Endothelial cell of umbilical vein (primary cell): ENCODE data around the gene PTH1R. TPM values are rescaled to one million over a fixed set of nuclear protein-coding genes. Genes with fewer than 3 reads are reported as not detected.
A peak's percentile ranks its signal among the peaks of the same experiment; 100 is the strongest.

Source experiments
- BruUV-seq: library from RNA; stranded (reverse); fragments of 400-500 nt; replicated peaks from 2 replicates; lab custom pipeline; 2021; lab: Mats Ljungman, UMichigan
- CTCF ChIA-PET: fragments of 300-600, 350-600 bp; sonication (Branson Sonifier 250); formaldehyde crosslinking; loops from one replicate; lab custom pipeline; 2021; ENCODE audit warnings: antibody characterized with exemption, inconsistent platforms; lab: Charles Lee
- POLR2A ChIA-PET: fragments of 300-600, 350-600 bp; sonication (Branson Sonifier 250); formaldehyde crosslinking; loops from one replicate; lab custom pipeline; 2021; ENCODE audit warnings: antibody characterized with exemption, inconsistent platforms; lab: Charles Lee
- DNase-seq: peaks from one replicate; pipeline ENCODE4 v3.0.0-alpha.2; 2011; ENCODE audit warnings: low read depth, low spot score
- FAIRE-seq: peaks from 2 replicates; lab custom pipeline; 2011; peaks lifted over from hg19 to GRCh38; lab: Jason Lieb, UNC
- H2AFZ ChIP-seq: 2 replicates; pipeline ENCODE4 v1.6.0; 2012; ENCODE audit warnings: low read depth, low read length, control low read depth, inconsistent platforms
- H3K27ac ChIP-seq: 2 replicates; pipeline ENCODE4 v1.5.1; 2011; ENCODE audit warnings: low read depth, mild to moderate bottlenecking, control low read depth, low read length, moderate library complexity; ENCODE audit not compliant: insufficient read depth
- H3K27me3 ChIP-seq, 2 experiments: 2 replicates each; pipeline versions ENCODE4 v1.6.0 to v1.6.1; 2011; ENCODE audit warnings: low read length in 2 of 2, mixed read lengths in 1 of 2; ENCODE audit not compliant: control insufficient read depth in 2 of 2, insufficient read depth in 2 of 2
- H3K36me3 ChIP-seq, 2 experiments: 2 replicates in 1 of 2; 3 replicates in 1 of 2; pipeline ENCODE4 v1.5.1; 2011; ENCODE audit warnings: low read length in 2 of 2, mild to moderate bottlenecking in 1 of 2, moderate library complexity in 1 of 2; ENCODE audit not compliant: control insufficient read depth in 2 of 2, insufficient read depth in 2 of 2; ENCODE audit errors: extremely low read depth in 1 of 2
- H3K4me1 ChIP-seq: 3 replicates; pipeline ENCODE4 v1.5.1; 2011; ENCODE audit warnings: mild to moderate bottlenecking, low read length; ENCODE audit not compliant: control insufficient read depth, insufficient read depth; ENCODE audit errors: extremely low read depth
- H3K4me2 ChIP-seq: 2 replicates; pipeline ENCODE4 v1.6.1; 2011; ENCODE audit warnings: low read length, control low read depth, mixed read lengths; ENCODE audit not compliant: insufficient read depth
- H3K4me3 ChIP-seq, 3 experiments: fragments of 200-600 bp in 1 of 3; sonication (generic), shearing (Covaris generic) in 1 of 3; replicated peaks in 1 of 3; 2 replicates each; pipeline ENCODE4 v1.5.1; 2011 to 2016; ENCODE audit warnings: control low read depth in 3 of 3, low read length in 3 of 3, mild to moderate bottlenecking in 2 of 3, inconsistent platforms in 1 of 3, low read depth in 1 of 3, moderate library complexity in 1 of 3; ENCODE audit not compliant: insufficient read depth in 1 of 3
- H3K79me2 ChIP-seq: 2 replicates; pipeline ENCODE4 v1.6.0; 2012; ENCODE audit warnings: low read length, inconsistent platforms; ENCODE audit not compliant: control insufficient read depth, insufficient read depth
- H3K9ac ChIP-seq: replicated peaks from 2 replicates; pipeline ENCODE3; 2011; ENCODE audit warnings: low read length, control low read depth; ENCODE audit not compliant: insufficient read depth; ENCODE audit errors: extremely low read depth
- H3K9me1 ChIP-seq: replicated peaks from 3 replicates; pipeline ENCODE4 v1.6.0; 2011; ENCODE audit warnings: mild to moderate bottlenecking, low read length; ENCODE audit not compliant: control insufficient read depth, insufficient read depth; ENCODE audit errors: extremely low read depth
- H3K9me3 ChIP-seq: replicated peaks from 2 replicates; pipeline ENCODE4 v1.5.1; 2012; ENCODE audit warnings: low read length, inconsistent platforms; ENCODE audit not compliant: control insufficient read depth, insufficient read depth
- H4K20me1 ChIP-seq: replicated peaks from 2 replicates; pipeline ENCODE3; 2011; ENCODE audit warnings: mild to moderate bottlenecking, low read length; ENCODE audit not compliant: control insufficient read depth, insufficient read depth; ENCODE audit errors: extremely low read depth
- FOS ChIP-seq: IDR thresholded peaks from 2 replicates; pipeline ENCODE4 v1.6.1; 2011; ENCODE audit warnings: mild to moderate bottlenecking, low read length, moderate library complexity, borderline replicate concordance; ENCODE audit not compliant: insufficient read depth
- POLR2A ChIP-seq: IDR thresholded peaks from 2 replicates; pipeline ENCODE4 v1.6.1; 2012; ENCODE audit warnings: low read depth, mild to moderate bottlenecking, control low read depth, low read length
- POLR2AphosphoS5 ChIP-seq: IDR thresholded peaks from 2 replicates; pipeline ENCODE4 v1.6.1; 2012; ENCODE audit warnings: low read depth, mild to moderate bottlenecking, control low read depth, low read length, moderate library complexity; ENCODE audit not compliant: insufficient read depth
- dilution Hi-C: fragments of 300-500 bp; cut with MboI; formaldehyde crosslinking; loops from one replicate; pipeline ENCODE4 v1.15.0; 2019; ENCODE audit warnings: low sequenced_read_pairs; ENCODE audit not compliant: extremely low pct_ligation_motif_present
- intact Hi-C: fragments of 100-400 bp; cut with micrococcal nuclease; formaldehyde crosslinking; loops from one replicate; pipeline ENCODE4 v1.10.0; 2022
- polyA plus RNA-seq, 4 experiments: library from polyadenylated mRNA; depleted of rRNA in 3 of 4; stranded (reverse) in 3 of 4; unstranded in 1 of 4; fragments of >200 nt; gene quantifications; 2 replicates each; pipeline versions ENCODE4 v1.2.1 to v1.2.3, GENCODE V29; 2011 to 2012; ENCODE audit warnings: missing spikeins in 1 of 4
- total RNA-seq: library from RNA; stranded (reverse); gene quantifications from 2 replicates; pipeline ENCODE4 v1.2.3, GENCODE V29; 2021

PTH1R gene
- total and polyA plus RNA-seq, 2 donors (not counting 3 experiments of a cell fraction or from before 2014, with no cell fraction given), result 0.08 to 0.46 TPM

DNA sequence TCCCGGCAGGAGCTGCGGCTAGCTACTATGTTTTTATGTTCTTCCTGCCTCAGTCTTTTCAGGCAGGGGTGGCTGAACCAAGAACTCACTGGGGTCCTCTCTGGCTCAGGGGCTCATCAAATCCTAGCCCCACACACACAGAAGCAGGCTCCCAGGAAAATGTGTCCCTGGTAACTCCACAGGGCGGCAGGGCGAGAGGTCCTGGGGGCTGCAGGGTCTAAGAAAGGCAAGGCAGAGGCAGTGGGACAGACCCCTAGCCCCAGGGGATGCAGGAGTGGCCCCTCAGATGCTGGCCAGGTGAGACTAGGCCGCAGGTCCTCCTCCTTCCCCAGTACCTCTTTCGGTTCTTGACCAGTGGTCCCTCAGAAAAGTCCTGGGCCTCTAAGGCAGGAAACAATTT is 48.9 kb downstream of the PTH1R start:
- Histone ChIP-seq H3K9me1 (no peaks in the 10 kb centered on the region), H3K9ac (peak overlapping the region; percentile 17), H3K4me3 (no peak overlapping the region), H3K4me2 (no peak overlapping the region), H3K79me2 (peaks cover 45% of the 10 kb centered on the region), H3K9me3 (no peaks in the 10 kb centered on the region), H4K20me1 (no peaks in the 10 kb centered on the region), H3K27ac (peak overlapping the region; percentile 66), H3K36me3 (peaks cover 4 to 31% of the 10 kb centered on the region in 2 experiments), H2AFZ (no peak overlapping the region), H3K4me1 (peaks cover 41% of the 10 kb centered on the region), H3K27me3 (no peaks in the 10 kb centered on the region)
- dilution Hi-C loops, result no loop called here
- TSS peak; percentile 15 for BruUV-seq
- intact Hi-C loops, result loop anchor here (2.0 to 10.0 kb wide), 3 partner anchors 50 to 441 kb away; partner anchors contain the start of gene CCDC12
- DNase-seq, result no peak
- CTCF ChIA-PET, result interaction anchor here (1.0 to 2.1 kb wide), 11 partner anchors 9 to 73 kb away, joined by 3 to 15 read pairs (median 4); partner anchors contain the start of genes CCDC12 and NBEAL2
- TF ChIP-seq FOS, result no peak
- no peak for TF ChIP-seq POLR2A
- no peak for FAIRE-seq
- POLR2A ChIA-PET, result interaction anchor here (1.5 kb wide), 1 partner anchor 9 kb away, joined by 8 read pairs; no protein-coding TSS in a partner anchor

GRCh38 chr3:46926871-46927717 is 49.6 kb downstream of the PTH1R start:
- no peaks in the 10 kb centered on the region for H3K9me3 ChIP-seq
- peaks cover 50% of the 10 kb centered on the region for H3K79me2 ChIP-seq
- H3K27ac ChIP-seq, result peak overlapping the region; percentile 66
- DNase-seq (peak; percentile 45), FAIRE-seq (peak; percentile 89)
- CTCF ChIA-PET, result interaction anchor here (1.0 to 2.1 kb wide), 11 partner anchors 9 to 72 kb away, joined by 3 to 15 read pairs (median 4); partner anchors contain the start of genes CCDC12 and NBEAL2
- H3K36me3 ChIP-seq, result peaks cover 4 to 26% of the 10 kb centered on the region in 2 experiments
- H3K27me3 ChIP-seq, result no peaks in the 10 kb centered on the region
- dilution Hi-C loops, result no loop called here
- peak overlapping the region; percentile 17 for H3K9ac ChIP-seq
- no peak overlapping the region for H2AFZ ChIP-seq
- intact Hi-C loops, result loop anchor here (2.0 to 10.0 kb wide), 3 partner anchors 50 to 440 kb away; partner anchors contain the start of gene CCDC12
- no peaks in the 10 kb centered on the region for H4K20me1 ChIP-seq
- BruUV-seq, result no TSS peak
- peaks cover 47% of the 10 kb centered on the region for H3K4me1 ChIP-seq
- TF ChIP-seq POLR2A (no peak), POLR2AphosphoS5 (peak; percentile 26)
- H3K4me3 ChIP-seq, result no peak overlapping the region
- POLR2A ChIA-PET, result interaction anchor here (1.5 kb wide), 1 partner anchor 9 kb away, joined by 8 read pairs; no protein-coding TSS in a partner anchor
- H3K9me1 ChIP-seq, result no peaks in the 10 kb centered on the region
- peak overlapping the region; percentile 17 for H3K4me2 ChIP-seq
